DOHH2 (cell line): ENCODE data around the gene LHB.
"Not testable (repeated sequence)": the region's sequence is repeated elsewhere in the genome, so short reads cannot be mapped to it uniquely, and the experiment has no call there.

Experiments used
- H3F3A ChIP-seq: fragments of 200-600 bp; sonication (generic), shearing (Covaris generic); 2 replicates; pipeline ENCODE4 v1.6.0; 2016; ENCODE audit warnings: antibody characterized with exemption, mild to moderate bottlenecking; ENCODE audit not compliant: control insufficient read depth, insufficient read depth
- H3K27ac ChIP-seq: fragments of 200-600 bp; sonication (generic); 2 replicates; pipeline ENCODE4 v1.5.1; 2014; ENCODE audit warnings: low read depth, mild to moderate bottlenecking, low read length, moderate library complexity
- H3K27me3 ChIP-seq: fragments of 200-600 bp; sonication (generic); 2 replicates; pipeline ENCODE4 v1.6.1; 2014; ENCODE audit warnings: mild to moderate bottlenecking, low read length, mixed read lengths; ENCODE audit not compliant: control insufficient read depth
- H3K36me3 ChIP-seq: fragments of 200-600 bp; sonication (generic); 2 replicates; pipeline ENCODE4 v1.6.1; 2014; ENCODE audit warnings: mild to moderate bottlenecking, low read length, moderate library complexity, mixed read lengths; ENCODE audit not compliant: control insufficient read depth
- H3K4me1 ChIP-seq: fragments of 200-600 bp; sonication (generic); 2 replicates; pipeline ENCODE4 v1.6.1; 2014; ENCODE audit warnings: mild to moderate bottlenecking, low read length, mixed read lengths; ENCODE audit not compliant: control insufficient read depth
- H3K4me2 ChIP-seq: fragments of 200-600 bp; sonication (generic); 2 replicates; pipeline ENCODE4 v1.6.0; 2014; ENCODE audit warnings: mild to moderate bottlenecking, low read length, moderate library complexity
- H3K4me3 ChIP-seq: fragments of 200-600 bp; sonication (generic); 2 replicates; pipeline ENCODE4 v1.5.1; 2014; ENCODE audit warnings: mild to moderate bottlenecking, low read length, mixed read lengths
- H3K79me2 ChIP-seq: fragments of 200-600 bp; sonication (generic); 2 replicates; pipeline ENCODE4 v1.6.1; 2014; ENCODE audit warnings: mild to moderate bottlenecking, low read length, mixed read lengths; ENCODE audit not compliant: control insufficient read depth
- H3K9me2 ChIP-seq: fragments of 200-600 bp; sonication (generic); replicated peaks from 2 replicates; pipeline ENCODE4 v1.6.1; 2014; ENCODE audit warnings: mild to moderate bottlenecking, low read length, mixed read lengths; ENCODE audit not compliant: control insufficient read depth
- H3K9me3 ChIP-seq: fragments of 200-600 bp; sonication (generic); 2 replicates; pipeline ENCODE4 v1.6.1; 2014; ENCODE audit warnings: antibody characterized with exemption, low read length, mixed read lengths; ENCODE audit not compliant: control insufficient read depth, insufficient read depth
- H4K20me1 ChIP-seq: fragments of 200-600 bp; sonication (generic); 2 replicates; pipeline ENCODE4 v1.6.0; 2014; ENCODE audit warnings: low read depth, mild to moderate bottlenecking, antibody characterized with exemption, low read length, moderate library complexity; ENCODE audit not compliant: control insufficient read depth, insufficient read depth
- CTCF ChIP-seq: fragments of 200-600 bp; sonication (generic); IDR thresholded peaks from one replicate; pipeline ENCODE4 v1.5.1; 2014; ENCODE audit warnings: antibody characterized with exemption, mild to moderate bottlenecking, low read depth, low read length; ENCODE audit not compliant: poor library complexity, severe bottlenecking
- EZH2phosphoT487 ChIP-seq: fragments of 200-600 bp; sonication (generic); IDR thresholded peaks from 2 replicates; pipeline ENCODE4 v1.6.1; 2017; ENCODE audit warnings: borderline replicate concordance, mild to moderate bottlenecking, antibody characterized with exemption, low read length, moderate library complexity, mixed read lengths

LHB gene

GRCh38 chr19:49019242-49019932 lies 2.5 kb upstream of the LHB start:
- H3K27me3 ChIP-seq, result peaks cover 14% of the 10 kb centered on the region
- no peak overlapping the region for H3K27ac ChIP-seq
- H3K36me3 ChIP-seq, result peaks cover 18% of the 10 kb centered on the region
- peak overlapping the region; percentile 65 for H3K4me3 ChIP-seq
- peak overlapping the region; percentile 68 for H3K4me2 ChIP-seq
- peaks cover 45% of the 10 kb centered on the region for H3K4me1 ChIP-seq
- no peak for TF ChIP-seq EZH2phosphoT487
- peak; percentile 46 for TF ChIP-seq CTCF
- no peaks in the 10 kb centered on the region for H3K9me3 ChIP-seq
- no peaks in the 10 kb centered on the region for H3K9me2 ChIP-seq
- no peaks in the 10 kb centered on the region for H4K20me1 ChIP-seq
- H3F3A ChIP-seq, result peaks cover 3% of the 10 kb centered on the region; the same call in 1 of the 2 replicates
- H3K79me2 ChIP-seq, result no peaks in the 10 kb centered on the region

GRCh38 chr19:49018388-49019241 lies 1.7 kb upstream of the LHB start:
- Histone ChIP-seq H3K27me3 (peaks cover 14% of the 10 kb centered on the region), H3K36me3 (peaks cover 24% of the 10 kb centered on the region), H3K4me1 (peaks cover 45% of the 10 kb centered on the region), H3K4me3 (peak overlapping the region; percentile 65), H3K4me2 (peak overlapping the region; percentile 68)
- H3K9me3 ChIP-seq, H3F3A ChIP-seq, H3K27ac ChIP-seq, H3K9me2 ChIP-seq, H4K20me1 ChIP-seq, H3K79me2 ChIP-seq: not testable (repeated sequence)
- 0 out of 2 replicates have a peak, but pooled peaks have one; percentile 0 for TF ChIP-seq EZH2phosphoT487

- Histone ChIP-seq H3F3A (peaks cover 6% of the 10 kb centered on the region; the same call in 1 of the 2 replicates), H3K9me3 (no peaks in the 10 kb centered on the region), H4K20me1 (no peaks in the 10 kb centered on the region), H3K4me3 (peak overlapping the region; percentile 65), H3K27me3 (peaks cover 14% of the 10 kb centered on the region), H3K9me2 (no peaks in the 10 kb centered on the region), H3K36me3 (peaks cover 27% of the 10 kb centered on the region), H3K4me1 (peaks cover 45% of the 10 kb centered on the region), H3K27ac (no peak overlapping the region), H3K79me2 (no peaks in the 10 kb centered on the region), H3K4me2 (peak overlapping the region; percentile 68)
- TF ChIP-seq CTCF, result peak; percentile 64
- peak; percentile 26; the same call in 1 of the 2 replicates for TF ChIP-seq EZH2phosphoT487
Observed at GRCh38 chr19:49017666-49018351, 918 bp upstream of the LHB start.
